K562 (cell line): ENCODE measurements around the gene GPR153. TPM values are rescaled to one million over a fixed set of nuclear protein-coding genes. Genes with fewer than 3 reads are reported as not detected.

ENCODE experiments used
- BMI1 ChIP-seq: fragments of 150-350 bp; IDR thresholded peaks from 2 replicates; pipeline ENCODE4 v1.6.1; 2014; ENCODE audit warnings: low read length
- CEBPB ChIP-seq: fragments of 450-650 bp; IDR thresholded peaks from 2 replicates; pipeline ENCODE4 v1.6.1; 2016; ENCODE audit warnings: missing genetic modification characterization, missing compliant biosample characterization
- ESRRB ChIP-seq: fragments of 250-450 bp; sonication (Bioruptor Pico); IDR thresholded peaks from 2 replicates; pipeline ENCODE4 v1.5.0; 2020; ENCODE audit warnings: mild to moderate bottlenecking, moderate library complexity, borderline replicate concordance
- ILK ChIP-seq: fragments of 450-650 bp; IDR thresholded peaks from 2 replicates; pipeline ENCODE4 v1.6.1; 2016; ENCODE audit warnings: missing genetic modification characterization, low read depth, mild to moderate bottlenecking, missing compliant biosample characterization, moderate library complexity, borderline replicate concordance
- JUN ChIP-seq, 2 experiments: sonication (generic) in 1 of 2; formaldehyde crosslinking in 1 of 2; IDR thresholded peaks; 2 replicates each; pipeline versions ENCODE4 v1.6.1 to v1.8.0; 2012 to 2022; ENCODE audit warnings: borderline replicate concordance in 2 of 2, mild to moderate bottlenecking in 2 of 2, improper control_type of control experiment in 1 of 2, low read depth in 1 of 2, low read length in 1 of 2, missing genetic modification reagents in 1 of 2
- NFATC3 ChIP-seq: fragments of 450-650 bp; IDR thresholded peaks from 2 replicates; pipeline ENCODE4 v1.6.1; 2017; ENCODE audit warnings: mild to moderate bottlenecking
- NRF1 ChIP-seq, 2 experiments: fragments of 450-650 bp; IDR thresholded peaks in 1 of 2; conservative IDR thresholded peaks in 1 of 2; 2 replicates each; pipeline ENCODE4 v1.6.1; 2014; ENCODE audit warnings: mild to moderate bottlenecking in 2 of 2
- polyA plus RNA-seq, 8 experiments: library from polyadenylated mRNA; depleted of rRNA in 4 of 8; stranded (reverse) in 5 of 8; unstranded in 3 of 8; fragments of >200 nt; fragmentation: Nextera tagmentation in 2 of 8; fragmentation: Illumina TruSeq in 1 of 8; extraction: Ambion mirVana in 2 of 8; extraction: Trizol in 1 of 8; gene quantifications; 2 replicates each; pipeline versions ENCODE4 v1.2.1 to v1.2.3, GENCODE V29; 2011 to 2014; ENCODE audit warnings: inconsistent platforms in 1 of 8, missing spikeins in 1 of 8
- total RNA-seq, 7 experiments: library from RNA; depleted of rRNA in 6 of 7; stranded (reverse); fragments of >200 nt in 6 of 7; fragmentation: Illumina TruSeq in 2 of 7; extraction: Trizol in 2 of 7; gene quantifications; 2 replicates each; pipeline versions ENCODE4 v1.2.1 to v1.2.3, GENCODE V29; 2011 to 2021; ENCODE audit warnings: low replicate concordance in 1 of 7
- TF ChIP-seq, protein P1 (sequence below): fragments of 200-400 bp; formaldehyde crosslinking; IDR thresholded peaks from 2 replicates; pipeline ENCODE4 v1.6.1; 2017; ENCODE audit warnings: mild to moderate bottlenecking, low read depth, low read length, moderate library complexity
- TF ChIP-seq, protein P2 (sequence below): fragments of 450-650 bp; IDR thresholded peaks from 2 replicates; pipeline ENCODE4 v1.6.1; 2016
- TF ChIP-seq, protein P3 (sequence below): sonication (generic); formaldehyde crosslinking; IDR thresholded peaks from 2 replicates; pipeline ENCODE4 v1.8.0; 2022; ENCODE audit warnings: mild to moderate bottlenecking, missing genetic modification reagents
- TF ChIP-seq, protein P4 (sequence below): fragments of 450-650 bp; IDR thresholded peaks from 2 replicates; pipeline ENCODE4 v1.6.1; 2017; ENCODE audit warnings: antibody characterized with exemption

GPR153 gene
- total and polyA plus RNA-seq, 9 of the 15 experiments (the other 6 are each of a cell fraction or from before 2014, with no cell fraction given), result 0.01 to 1.5 (median 0.51) TPM

DNA sequence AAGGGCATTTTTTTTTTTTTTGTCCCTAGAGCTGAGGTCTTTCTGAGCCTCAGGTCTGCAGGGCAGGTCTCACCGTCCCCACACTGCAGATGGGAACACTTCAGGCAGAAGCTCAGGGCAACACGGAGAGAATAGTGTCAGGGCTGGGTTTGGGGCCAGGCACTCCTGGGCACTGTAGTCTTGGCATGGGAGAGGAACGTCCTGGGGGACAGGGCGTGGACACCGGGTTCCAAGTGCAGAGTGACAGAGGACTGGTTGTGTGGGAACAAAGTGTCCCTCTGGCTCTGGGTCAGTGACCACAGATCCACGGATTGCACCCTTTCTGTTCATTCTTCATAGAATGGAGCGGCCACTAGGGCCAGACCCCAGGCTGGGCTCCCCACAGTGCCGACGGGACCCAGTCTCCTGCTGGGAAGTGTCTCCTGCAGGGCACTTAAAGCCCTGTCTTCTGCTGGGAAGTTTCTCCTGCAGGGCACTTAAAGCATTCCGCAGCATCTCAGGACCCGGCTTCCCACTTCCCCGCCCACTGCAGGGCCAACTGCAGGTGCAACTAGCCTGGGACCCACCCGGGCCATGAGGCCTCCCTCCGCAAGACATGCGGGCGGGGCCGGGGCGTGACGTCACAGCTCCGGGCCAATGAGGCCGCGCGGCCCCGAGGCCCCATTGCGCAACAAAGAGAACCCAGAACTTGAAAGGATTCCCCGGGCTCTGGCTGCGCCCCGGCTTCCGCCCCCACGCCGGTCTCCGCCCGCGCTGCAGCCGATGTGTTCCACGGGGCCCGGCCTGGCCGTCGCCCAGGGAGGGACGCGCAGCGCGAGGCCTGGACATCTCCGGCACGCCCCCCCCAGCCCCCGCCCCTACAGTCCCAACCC, 1.2 kb downstream of the GPR153 start (continued):
- TF ChIP-seq ILK (tag), result no peak
- TF ChIP-seq, protein P1, sequence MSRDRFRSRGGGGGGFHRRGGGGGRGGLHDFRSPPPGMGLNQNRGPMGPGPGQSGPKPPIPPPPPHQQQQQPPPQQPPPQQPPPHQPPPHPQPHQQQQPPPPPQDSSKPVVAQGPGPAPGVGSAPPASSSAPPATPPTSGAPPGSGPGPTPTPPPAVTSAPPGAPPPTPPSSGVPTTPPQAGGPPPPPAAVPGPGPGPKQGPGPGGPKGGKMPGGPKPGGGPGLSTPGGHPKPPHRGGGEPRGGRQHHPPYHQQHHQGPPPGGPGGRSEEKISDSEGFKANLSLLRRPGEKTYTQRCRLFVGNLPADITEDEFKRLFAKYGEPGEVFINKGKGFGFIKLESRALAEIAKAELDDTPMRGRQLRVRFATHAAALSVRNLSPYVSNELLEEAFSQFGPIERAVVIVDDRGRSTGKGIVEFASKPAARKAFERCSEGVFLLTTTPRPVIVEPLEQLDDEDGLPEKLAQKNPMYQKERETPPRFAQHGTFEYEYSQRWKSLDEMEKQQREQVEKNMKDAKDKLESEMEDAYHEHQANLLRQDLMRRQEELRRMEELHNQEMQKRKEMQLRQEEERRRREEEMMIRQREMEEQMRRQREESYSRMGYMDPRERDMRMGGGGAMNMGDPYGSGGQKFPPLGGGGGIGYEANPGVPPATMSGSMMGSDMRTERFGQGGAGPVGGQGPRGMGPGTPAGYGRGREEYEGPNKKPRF, result no peak
- TF ChIP-seq, protein P2, sequence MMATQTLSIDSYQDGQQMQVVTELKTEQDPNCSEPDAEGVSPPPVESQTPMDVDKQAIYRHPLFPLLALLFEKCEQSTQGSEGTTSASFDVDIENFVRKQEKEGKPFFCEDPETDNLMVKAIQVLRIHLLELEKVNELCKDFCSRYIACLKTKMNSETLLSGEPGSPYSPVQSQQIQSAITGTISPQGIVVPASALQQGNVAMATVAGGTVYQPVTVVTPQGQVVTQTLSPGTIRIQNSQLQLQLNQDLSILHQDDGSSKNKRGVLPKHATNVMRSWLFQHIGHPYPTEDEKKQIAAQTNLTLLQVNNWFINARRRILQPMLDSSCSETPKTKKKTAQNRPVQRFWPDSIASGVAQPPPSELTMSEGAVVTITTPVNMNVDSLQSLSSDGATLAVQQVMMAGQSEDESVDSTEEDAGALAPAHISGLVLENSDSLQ, result no peak
- TF ChIP-seq ESRRB (CRISPR knock-in tag), result no peak
- no peak for TF ChIP-seq NFATC3
- no peak for TF ChIP-seq BMI1
- peak; percentile 26 to 45; a peak in 2 of 4 replicates for TF ChIP-seq NRF1 (conservative IDR thresholded peaks at IDR 0.05 in 1 of 2, IDR thresholded peaks at IDR 0.05 in 1 of 2)
- TF ChIP-seq JUN (IDR thresholded peaks at IDR 0.05; ENCODE audit: borderline replicate concordance, low read depth, low read length), result 0 out of 2 replicates have a peak, but pooled peaks have one; percentile 24
- no peak for TF ChIP-seq JUN (CRISPR knock-in tag; IDR thresholded peaks at IDR 0.05; ENCODE audit: borderline replicate concordance)
- TF ChIP-seq, protein P3, sequence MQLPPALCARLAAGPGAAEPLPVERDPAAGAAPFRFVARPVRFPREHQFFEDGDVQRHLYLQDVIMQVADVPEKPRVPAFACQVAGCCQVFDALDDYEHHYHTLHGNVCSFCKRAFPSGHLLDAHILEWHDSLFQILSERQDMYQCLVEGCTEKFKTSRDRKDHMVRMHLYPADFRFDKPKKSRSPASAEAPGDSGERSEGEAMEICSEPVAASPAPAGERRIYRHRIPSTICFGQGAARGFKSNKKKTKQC (CRISPR knock-in tag), result no peak
- peak; percentile 100 for TF ChIP-seq CEBPB
- TF ChIP-seq, protein P4, sequence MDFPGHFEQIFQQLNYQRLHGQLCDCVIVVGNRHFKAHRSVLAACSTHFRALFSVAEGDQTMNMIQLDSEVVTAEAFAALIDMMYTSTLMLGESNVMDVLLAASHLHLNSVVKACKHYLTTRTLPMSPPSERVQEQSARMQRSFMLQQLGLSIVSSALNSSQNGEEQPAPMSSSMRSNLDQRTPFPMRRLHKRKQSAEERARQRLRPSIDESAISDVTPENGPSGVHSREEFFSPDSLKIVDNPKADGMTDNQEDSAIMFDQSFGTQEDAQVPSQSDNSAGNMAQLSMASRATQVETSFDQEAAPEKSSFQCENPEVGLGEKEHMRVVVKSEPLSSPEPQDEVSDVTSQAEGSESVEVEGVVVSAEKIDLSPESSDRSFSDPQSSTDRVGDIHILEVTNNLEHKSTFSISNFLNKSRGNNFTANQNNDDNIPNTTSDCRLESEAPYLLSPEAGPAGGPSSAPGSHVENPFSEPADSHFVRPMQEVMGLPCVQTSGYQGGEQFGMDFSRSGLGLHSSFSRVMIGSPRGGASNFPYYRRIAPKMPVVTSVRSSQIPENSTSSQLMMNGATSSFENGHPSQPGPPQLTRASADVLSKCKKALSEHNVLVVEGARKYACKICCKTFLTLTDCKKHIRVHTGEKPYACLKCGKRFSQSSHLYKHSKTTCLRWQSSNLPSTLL, result no peak
